HG03575 (cell line): ENCODE measurements around the gene RAD23B.

Experiments used
- ATAC-seq: cut with Tn5 transposase; IDR thresholded peaks from one replicate; pipeline ENCODE4 v1.9.1; 2021; ENCODE audit not compliant: unreplicated experiment, insufficient number of reproducible peaks, low FRiP score; ENCODE audit errors: extremely low read depth

RAD23B gene

GRCh38 chr9:107325842-107326241 lies 42.8 kb downstream of the RAD23B start:
- ATAC-seq, result no peak

- ATAC-seq, result no peak
Measured at GRCh38 chr9:107328510-107328909, 45.4 kb downstream of the RAD23B start.

DNA sequence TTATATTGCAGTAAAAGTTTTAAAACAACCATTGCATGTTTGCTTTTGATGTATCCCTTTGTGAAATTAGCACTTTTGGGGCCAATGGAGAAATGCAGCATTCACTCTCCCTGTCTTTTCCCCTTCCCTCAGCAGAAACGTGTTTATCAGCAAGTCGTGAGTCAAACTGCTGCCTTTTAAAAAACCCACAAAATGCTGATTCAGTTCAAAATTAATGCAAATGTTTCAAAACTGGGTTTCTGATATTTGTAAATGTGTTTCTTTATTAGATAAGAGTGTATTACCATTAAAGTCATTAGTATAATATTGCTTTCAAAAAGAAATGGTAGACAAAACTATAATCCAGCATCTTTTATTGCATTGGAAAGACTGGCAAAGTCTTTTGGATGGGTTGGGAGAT lies 47.3 kb downstream of the RAD23B start:
- ATAC-seq, result no peak

- no peak for ATAC-seq
Measured at GRCh38 chr9:107332883-107333282, 49.8 kb downstream of the RAD23B start.

DNA sequence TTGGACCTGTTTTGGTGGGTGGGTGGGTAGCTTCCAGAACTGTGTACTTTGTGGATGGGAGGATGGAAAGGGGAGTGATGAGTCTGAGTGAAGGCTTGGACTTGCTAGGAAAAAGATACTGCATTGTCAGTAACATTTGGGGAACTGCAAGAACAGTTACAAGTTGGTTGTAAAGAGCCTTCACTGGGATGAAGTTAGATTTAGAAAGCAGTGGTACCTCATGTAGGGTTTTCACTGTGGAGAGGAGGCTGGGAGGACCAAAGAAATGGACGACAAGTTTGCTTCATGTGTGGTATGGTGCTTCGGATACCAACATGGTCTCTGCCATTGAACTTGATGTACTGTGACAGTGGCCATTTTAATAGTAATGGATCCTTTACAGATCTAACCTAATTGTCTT lies 50.3 kb downstream of the RAD23B start:
- ATAC-seq, result no peak

- no peak for ATAC-seq
Measured at GRCh38 chr9:107334103-107334776, 51.2 kb downstream of the RAD23B start.

DNA sequence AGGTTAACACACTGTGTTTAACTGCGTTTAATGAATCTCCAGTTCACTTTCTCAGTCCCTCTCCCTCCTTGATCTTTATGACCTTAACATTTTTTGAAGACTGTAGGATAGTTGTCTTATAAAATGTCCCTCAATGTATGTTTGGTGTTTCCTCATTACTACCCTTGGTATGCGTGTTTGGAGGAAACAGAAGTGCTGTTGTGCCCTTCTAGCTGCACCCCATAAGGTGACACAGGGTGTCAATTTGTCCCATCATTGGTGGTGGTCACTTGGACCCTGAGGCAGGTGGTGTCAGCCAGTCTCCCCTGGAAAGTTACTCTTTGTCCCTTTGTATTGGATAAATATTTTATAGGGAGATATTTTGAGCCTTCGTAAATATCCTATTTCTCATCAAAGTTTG lies 52.3 kb downstream of the RAD23B start:
- no peak for ATAC-seq

- ATAC-seq, result no peak
Measured at GRCh38 chr9:107336718-107337360, 53.8 kb downstream of the RAD23B start.

- ATAC-seq, result no peak
Measured at GRCh38 chr9:107337676-107338590, 54.9 kb downstream of the RAD23B start.

DNA sequence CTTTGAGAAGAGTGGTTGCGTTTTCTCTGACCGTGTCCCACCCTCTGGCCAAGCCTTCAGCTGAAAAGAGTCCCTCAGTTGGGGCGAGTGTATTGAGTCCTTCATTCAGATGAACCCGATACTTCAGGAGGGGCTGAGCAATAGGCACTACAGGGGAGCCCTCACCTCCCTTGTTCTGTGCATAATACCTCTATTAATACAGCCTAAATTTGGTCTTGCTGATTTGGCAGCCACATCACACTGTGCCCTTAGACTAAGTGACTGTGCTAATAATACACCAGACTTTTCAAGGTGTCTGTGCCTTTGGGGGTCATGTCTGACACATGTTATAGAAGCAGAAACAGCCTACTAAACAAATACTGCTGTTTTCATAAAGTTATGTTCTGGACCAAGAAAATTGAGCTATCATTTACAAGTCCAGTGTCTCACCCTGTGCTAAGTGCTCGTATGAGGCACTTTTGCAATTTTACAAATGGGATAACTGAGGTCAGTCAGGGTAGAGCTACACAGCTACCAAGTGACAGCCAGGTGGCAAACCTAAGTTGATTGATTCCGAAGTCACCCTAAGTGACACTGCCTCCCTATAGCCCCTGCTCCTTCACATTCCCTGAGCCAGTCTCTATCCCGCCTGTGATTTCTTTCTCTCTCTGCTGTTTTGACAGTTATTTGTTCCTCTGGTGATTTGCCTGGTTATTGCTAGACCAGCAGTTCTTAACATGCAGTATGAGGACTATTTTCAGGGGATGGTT lies 56.0 kb downstream of the RAD23B start:
- ATAC-seq, result no peak

GRCh38 chr9:107340920-107341632 lies 58.0 kb downstream of the RAD23B start:
- ATAC-seq, result peak; percentile 62

- ATAC-seq, result no peak
Measured at GRCh38 chr9:107342476-107343161, 59.5 kb downstream of the RAD23B start.

DNA sequence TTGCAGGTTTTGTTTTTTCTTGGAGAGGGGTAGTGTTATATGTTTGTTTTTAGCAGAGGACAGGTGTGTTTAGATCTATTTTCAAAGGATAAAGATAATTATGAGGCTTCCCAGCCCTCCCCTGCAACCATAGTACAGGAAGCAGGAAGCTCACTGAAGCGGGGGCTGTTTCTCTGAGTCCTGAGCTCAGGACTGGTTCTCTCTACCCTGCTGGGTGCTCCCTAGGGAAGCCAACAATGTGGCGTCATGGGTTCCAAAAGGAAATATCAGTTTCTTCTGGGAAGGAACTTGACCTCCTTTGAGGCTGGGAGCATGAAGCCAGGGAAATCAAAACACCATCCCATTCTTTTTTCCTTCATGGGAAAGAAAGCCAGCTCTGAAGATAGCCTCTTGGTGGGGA lies 62.2 kb downstream of the RAD23B start:
- ATAC-seq, result no peak

GRCh38 chr9:107348836-107349235 lies 65.8 kb downstream of the RAD23B start:
- ATAC-seq, result no peak

DNA sequence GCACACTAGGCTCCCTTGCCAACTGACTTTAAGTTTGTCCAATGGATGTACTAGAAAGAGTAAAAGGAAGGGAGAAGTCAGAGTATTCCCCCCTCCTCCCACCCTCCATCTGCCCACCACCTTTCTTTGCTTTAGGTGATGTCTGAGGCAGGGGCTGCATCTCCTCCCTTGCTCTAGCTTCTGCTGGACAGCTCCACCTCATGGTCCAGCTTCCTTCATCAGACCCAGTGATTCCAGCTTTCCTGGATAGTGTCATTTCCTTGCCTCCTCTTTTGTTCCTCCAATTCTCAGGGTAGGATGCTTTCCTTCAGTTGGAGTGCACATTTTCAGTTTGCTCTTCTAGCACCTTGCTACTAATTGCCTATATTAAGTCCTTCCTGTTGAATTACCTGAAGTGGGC lies 67.4 kb downstream of the RAD23B start:
- no peak for ATAC-seq

DNA sequence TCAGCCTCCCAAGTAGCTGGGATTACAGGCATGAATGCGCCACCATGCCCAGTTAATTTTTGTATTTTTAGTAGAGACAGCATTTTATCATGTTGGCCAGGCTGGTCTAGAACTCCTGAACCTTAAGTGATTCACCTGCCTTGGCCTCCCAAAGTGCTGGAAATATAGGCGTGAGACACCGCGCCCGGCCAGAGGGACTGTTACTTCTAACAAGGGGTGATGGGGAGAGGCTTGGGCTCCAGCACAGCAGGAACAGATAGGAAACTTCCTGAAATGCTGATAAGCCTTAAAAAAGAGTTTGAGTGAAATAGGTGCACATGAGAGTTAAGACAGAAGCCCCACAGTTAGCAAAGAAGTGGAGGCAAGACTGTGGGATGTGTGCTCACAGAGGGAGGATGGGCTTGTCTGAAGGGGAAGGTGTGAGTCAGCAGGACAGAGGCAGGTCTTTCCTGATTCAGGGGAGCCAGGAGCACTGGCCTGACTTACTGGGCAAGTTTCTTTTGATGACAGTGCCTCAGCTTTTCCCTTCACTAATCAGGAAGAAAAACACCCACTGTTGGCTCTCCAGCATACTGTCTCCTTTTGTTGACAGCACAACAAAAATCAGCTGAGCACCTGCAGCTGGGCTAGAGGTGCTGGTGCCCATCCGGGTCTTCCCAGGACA lies 68.4 kb downstream of the RAD23B start:
- ATAC-seq, result no peak

DNA sequence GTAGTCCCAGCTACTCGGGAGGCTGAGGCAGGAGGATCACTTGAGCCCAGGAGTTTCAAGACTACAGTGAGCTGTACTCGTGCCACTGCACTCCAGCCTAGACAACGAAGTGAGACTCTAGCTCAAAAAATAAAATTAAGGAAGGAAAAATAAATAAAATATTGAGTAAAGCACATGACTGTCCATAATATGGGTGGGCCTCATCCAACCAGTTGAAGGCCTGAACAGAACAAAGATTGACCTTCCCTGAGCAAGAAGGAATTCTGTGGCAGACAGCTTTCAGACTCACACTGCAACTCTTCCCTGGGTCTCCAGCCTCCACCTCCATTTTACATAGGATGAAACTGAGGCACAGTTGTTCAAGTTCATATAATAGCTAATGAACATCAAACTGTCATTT lies 72.3 kb downstream of the RAD23B start:
- ATAC-seq, result no peak

GRCh38 chr9:107358986-107359385 lies 75.9 kb downstream of the RAD23B start:
- no peak for ATAC-seq
